ENCODE data around the gene ITGAL.

ITGAL gene

DNA sequence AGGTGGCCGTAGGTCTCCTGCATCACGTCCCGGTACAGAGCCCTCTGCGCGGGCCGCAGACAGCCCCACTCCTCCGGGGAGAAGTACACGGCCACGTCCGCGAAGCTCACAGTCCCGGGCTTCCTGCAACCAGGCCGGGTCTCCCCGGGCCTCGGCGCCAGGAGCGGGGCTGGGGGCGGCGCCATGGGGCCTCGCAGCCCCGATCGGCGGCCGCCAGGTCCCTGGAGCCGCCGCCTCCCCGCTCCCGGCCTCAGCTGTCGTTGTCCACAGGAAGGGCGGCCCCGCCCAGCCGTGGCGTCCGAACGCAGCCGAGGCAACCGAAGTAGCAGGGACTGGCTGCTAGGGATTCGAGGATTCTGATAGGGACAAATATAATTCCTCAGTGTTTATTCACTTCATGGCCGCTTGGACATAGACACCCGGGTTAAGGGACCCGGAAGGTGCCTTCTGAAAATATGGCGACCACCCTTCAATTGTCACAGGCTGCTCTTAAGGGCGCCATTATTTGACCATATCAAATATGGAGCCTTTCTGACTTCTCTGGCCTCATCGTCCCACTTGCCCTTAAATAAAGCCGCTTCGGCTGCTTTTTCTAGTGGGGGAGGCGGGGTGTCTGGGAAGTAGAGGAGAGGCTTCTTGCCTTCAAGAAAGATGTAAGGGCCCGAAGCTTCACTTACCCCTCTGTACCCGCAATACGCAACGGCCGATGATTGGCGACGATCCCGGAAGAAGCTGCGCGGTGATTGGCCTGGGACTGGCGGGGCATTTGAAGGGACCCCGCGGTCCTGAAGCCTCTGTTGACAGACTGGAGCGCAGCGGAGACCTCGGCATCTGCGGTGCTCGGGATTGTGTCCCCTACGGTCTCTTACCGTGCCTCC, 99.1 kb downstream of the ITGAL start, which contains the start of gene ZNF688:
Gene ZNF688 (minus strand): TSS at position 270 of the 878 bp plus-strand sequence. CDS start 85 bp downstream, at position 185.
- DNase-seq (ENCODE audit: extremely low read depth, low read depth), result peak; percentile 87
- TF ChIP-seq, protein P1, sequence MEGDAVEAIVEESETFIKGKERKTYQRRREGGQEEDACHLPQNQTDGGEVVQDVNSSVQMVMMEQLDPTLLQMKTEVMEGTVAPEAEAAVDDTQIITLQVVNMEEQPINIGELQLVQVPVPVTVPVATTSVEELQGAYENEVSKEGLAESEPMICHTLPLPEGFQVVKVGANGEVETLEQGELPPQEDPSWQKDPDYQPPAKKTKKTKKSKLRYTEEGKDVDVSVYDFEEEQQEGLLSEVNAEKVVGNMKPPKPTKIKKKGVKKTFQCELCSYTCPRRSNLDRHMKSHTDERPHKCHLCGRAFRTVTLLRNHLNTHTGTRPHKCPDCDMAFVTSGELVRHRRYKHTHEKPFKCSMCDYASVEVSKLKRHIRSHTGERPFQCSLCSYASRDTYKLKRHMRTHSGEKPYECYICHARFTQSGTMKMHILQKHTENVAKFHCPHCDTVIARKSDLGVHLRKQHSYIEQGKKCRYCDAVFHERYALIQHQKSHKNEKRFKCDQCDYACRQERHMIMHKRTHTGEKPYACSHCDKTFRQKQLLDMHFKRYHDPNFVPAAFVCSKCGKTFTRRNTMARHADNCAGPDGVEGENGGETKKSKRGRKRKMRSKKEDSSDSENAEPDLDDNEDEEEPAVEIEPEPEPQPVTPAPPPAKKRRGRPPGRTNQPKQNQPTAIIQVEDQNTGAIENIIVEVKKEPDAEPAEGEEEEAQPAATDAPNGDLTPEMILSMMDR (IDR thresholded peaks at IDR 0.05; ENCODE audit: low read depth, low read length, missing control alignments), result no peak
- peak within 1 kb of the TSS; percentile 57 for H3K4me3 ChIP-seq (replicated peaks; ENCODE audit: low read depth, low read length)
